ENCODE results near the gene ABITRAM. TPM values are rescaled to one million over a fixed set of nuclear protein-coding genes. Genes with fewer than 3 reads are reported as not detected.
"Not testable (repeated sequence)": the region's sequence is repeated elsewhere in the genome, so short reads cannot be mapped to it uniquely, and the experiment has no call there.

Gene ABITRAM
- total RNA-seq, 1 donor from 2014 or later: 13.4 TPM

GRCh38 chr9:108928386-108928785, 5.8 kb upstream of the ABITRAM start:
- DNase-seq (ENCODE audit: low spot score): no peak

- no peak for DNase-seq (ENCODE audit: low spot score)
Measured at GRCh38 chr9:108933231-108933717, 926 bp upstream of the ABITRAM start.

- DNase-seq (ENCODE audit: low spot score): peak; percentile 92
Measured at GRCh38 chr9:108933718-108934322, 380 bp upstream of the ABITRAM start, which contains the start of gene ELP1. ELP1 (minus strand) TSS chr9:108934124; CDS start chr9:108931146, 2,978 bp downstream.

- no peak for DNase-seq (ENCODE audit: low spot score)
Measured at GRCh38 chr9:108937561-108938305, 3.5 kb downstream of the ABITRAM start.

- DNase-seq (ENCODE audit: low spot score): no peak
Measured at GRCh38 chr9:108939975-108940374, 5.8 kb downstream of the ABITRAM start.

- no peak for DNase-seq (ENCODE audit: low spot score)
Measured at GRCh38 chr9:108950168-108950567, 16.0 kb downstream of the ABITRAM start.

- DNase-seq (ENCODE audit: low spot score): no peak
Measured at GRCh38 chr9:108951578-108951977, 17.4 kb downstream of the ABITRAM start.

- no peak for DNase-seq (ENCODE audit: low spot score)
Measured at GRCh38 chr9:108953983-108954574, 19.9 kb downstream of the ABITRAM start.

- DNase-seq (ENCODE audit: low spot score): no peak
Measured at GRCh38 chr9:108956022-108956630, 21.9 kb downstream of the ABITRAM start.

GRCh38 chr9:108956631-108957026, 22.4 kb downstream of the ABITRAM start:
- no peak for DNase-seq (ENCODE audit: low spot score)

GRCh38 chr9:108960331-108960730, 26.1 kb downstream of the ABITRAM start:
- DNase-seq (ENCODE audit: low spot score): no peak

- no peak for DNase-seq (ENCODE audit: low spot score)
Measured at GRCh38 chr9:108961151-108961550, 27.0 kb downstream of the ABITRAM start.

GRCh38 chr9:108963459-108964143, 29.4 kb downstream of the ABITRAM start:
- no peak for DNase-seq (ENCODE audit: low spot score)

- no peak for DNase-seq (ENCODE audit: low spot score)
Measured at GRCh38 chr9:108967916-108968315, 33.7 kb downstream of the ABITRAM start.

GRCh38 chr9:108971392-108971791, 37.2 kb downstream of the ABITRAM start:
- DNase-seq (ENCODE audit: low spot score): not testable (repeated sequence)

- DNase-seq (ENCODE audit: low spot score): no peak
Measured at GRCh38 chr9:108972186-108972585, 38.0 kb downstream of the ABITRAM start.

GRCh38 chr9:108972626-108973209, 38.5 kb downstream of the ABITRAM start:
- DNase-seq (ENCODE audit: low spot score): no peak

GRCh38 chr9:108973895-108974294, 39.7 kb downstream of the ABITRAM start:
- no peak for DNase-seq (ENCODE audit: low spot score)

GRCh38 chr9:108978205-108978604, 44.0 kb downstream of the ABITRAM start:
- no peak for DNase-seq (ENCODE audit: low spot score)

GRCh38 chr9:108980893-108981292, 46.7 kb downstream of the ABITRAM start:
- no peak for DNase-seq (ENCODE audit: low spot score)

GRCh38 chr9:108983885-108984284, 49.7 kb downstream of the ABITRAM start:
- DNase-seq (ENCODE audit: low spot score): no peak

Data from mucosa of gallbladder (tissue), 1 donor.